Activated T-cell treated with anti-CD3 and anti-CD28 coated beads for 24 hours (primary cell): Measurements from ENCODE around the gene RNU7-1.

Experiments
- DNase-seq: peaks from one replicate; pipeline ENCODE4 v3.0.0-alpha.2; 2020; ENCODE audit warnings: low read depth

Gene RNU7-1

DNA sequence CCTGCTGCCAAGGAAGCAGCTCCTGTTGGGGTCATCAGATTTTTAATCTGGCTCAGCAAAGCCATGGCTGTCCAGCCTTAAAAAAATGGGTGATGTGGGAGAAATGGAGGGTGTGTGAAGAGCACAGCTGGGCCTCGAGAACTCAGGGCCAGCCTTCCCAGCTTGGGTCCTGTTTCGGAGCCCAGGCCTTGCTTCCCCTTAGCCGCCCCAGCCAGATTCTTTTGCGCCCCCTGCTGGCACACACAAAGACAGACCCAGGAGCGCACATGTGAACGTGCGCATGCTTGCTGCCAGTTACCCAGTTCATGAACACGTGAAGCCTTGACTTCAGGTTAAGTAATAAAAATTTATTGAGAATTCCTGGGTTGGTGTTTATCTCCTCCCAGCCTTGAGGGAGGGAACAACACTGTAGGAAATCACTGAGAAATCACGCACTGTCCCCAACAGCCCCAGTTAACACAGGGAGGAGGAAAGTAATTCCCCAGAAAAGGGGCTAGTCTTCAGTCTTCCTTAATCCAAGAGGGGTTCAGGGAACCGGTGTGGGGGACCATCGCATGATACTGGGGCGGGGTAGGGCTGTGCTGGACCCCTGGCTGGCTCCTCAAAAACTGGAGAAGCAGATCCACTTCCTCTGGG, 21.5 kb downstream of the RNU7-1 start:
- peak; percentile 86 for DNase-seq

DNA sequence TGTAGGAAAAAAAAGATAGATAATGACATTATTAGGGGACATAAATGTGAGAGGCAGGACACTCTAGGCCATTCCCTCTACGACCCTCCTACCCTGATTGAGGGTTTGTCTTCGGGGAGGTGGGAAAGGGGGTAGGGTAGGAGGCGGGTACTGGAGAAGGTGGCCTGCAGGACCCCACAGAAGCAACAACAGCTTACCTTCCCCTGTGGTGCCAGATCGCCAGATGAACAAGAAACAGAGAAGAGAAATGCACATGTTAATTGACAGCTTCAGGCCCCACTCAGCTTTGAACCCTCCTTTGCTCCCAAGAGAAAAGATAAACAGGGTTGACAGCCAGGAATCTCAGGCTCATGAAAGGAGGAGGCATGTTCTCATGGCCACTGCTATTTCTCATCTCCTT, 22.1 kb downstream of the RNU7-1 start:
- DNase-seq: no peak

DNA sequence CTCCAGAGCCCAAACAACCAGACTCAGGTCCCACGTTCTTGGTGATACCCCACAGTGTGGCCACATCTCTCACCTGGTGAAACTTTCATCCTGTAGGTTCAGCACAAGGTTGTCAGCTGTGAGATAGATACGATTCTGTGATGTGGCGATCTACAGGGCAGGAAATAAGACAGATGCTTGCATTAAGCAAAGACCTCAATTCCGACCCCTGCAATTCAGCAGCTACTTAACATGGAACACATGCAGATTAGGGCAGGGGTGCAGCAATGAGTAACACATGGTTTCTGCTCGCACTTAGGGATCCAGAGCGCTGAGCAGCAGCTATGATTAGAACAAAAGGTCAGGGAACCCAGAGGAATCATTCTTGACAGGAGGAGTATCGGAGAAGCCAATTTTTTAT, 22.7 kb downstream of the RNU7-1 start:
- no peak for DNase-seq

DNA sequence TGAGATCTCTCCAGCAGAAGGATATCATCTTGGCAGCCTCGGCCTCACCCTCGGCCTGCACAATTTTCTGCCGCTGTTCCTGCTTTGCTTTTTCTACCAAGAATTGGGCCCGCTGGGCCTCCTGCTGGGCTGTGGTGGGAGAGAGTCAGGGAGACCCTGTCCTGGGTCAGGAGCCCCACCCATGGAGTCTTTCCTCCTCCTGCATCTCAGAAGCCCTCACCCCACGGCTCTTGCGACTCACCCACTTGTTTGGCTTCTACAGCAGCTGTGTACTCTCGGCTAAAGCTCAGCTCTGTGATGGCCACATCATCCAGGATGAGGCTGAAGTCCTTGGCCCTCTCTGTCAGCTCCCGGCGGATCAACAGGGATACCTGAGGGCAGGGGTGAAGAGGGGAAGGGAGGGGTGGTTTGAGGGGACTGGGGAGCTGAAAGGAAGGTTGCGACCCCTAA, 24.1 kb downstream of the RNU7-1 start:
- no peak for DNase-seq

- DNase-seq: no peak
Observed at GRCh38 chr12:6968426-6968825, 24.8 kb downstream of the RNU7-1 start.

- DNase-seq: no peak
Observed at GRCh38 chr12:6970096-6970527, 26.5 kb downstream of the RNU7-1 start.

DNA sequence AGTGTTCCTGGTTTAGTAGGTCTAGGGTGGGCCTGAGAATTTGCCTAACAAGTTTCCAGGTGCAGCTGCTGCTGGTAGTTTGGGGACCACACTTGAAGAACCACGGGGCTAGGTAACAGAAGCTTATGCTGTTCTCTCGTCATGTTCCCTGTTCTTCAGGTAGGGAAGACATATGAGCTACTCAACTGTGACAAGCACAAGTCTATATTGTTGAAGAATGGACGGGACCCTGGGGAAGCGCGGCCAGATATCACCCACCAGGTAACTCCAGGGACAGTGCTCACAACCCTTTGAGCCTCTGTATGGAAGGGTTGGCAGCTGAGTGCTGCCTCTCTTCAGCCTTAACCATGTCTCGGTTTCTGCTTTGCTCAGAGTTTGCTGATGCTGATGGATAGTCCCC, 30.6 kb downstream of the RNU7-1 start:
- no peak for DNase-seq

GRCh38 chr12:6975297-6976032, 31.8 kb downstream of the RNU7-1 start:
- DNase-seq: no peak

DNA sequence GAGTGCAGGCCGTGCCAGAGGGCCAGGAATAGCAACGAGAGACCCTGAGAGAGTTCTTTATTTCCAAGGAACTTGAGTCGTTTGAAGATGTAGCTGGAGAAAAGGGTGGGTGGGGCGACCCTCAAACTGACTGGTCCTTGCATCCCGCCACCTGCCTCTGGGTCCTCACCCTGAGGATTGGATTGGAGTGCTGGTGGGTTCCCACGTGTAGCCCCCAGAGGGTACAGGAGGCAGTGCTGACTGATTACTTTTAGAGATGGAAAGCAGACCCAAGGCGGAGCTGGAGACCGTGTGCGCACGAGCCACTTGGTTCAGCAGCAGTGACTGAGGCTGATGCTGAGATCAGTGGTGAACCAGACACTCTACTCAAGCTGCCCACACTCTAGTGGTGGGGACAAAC, 34.0 kb downstream of the RNU7-1 start:
- no peak for DNase-seq

DNA sequence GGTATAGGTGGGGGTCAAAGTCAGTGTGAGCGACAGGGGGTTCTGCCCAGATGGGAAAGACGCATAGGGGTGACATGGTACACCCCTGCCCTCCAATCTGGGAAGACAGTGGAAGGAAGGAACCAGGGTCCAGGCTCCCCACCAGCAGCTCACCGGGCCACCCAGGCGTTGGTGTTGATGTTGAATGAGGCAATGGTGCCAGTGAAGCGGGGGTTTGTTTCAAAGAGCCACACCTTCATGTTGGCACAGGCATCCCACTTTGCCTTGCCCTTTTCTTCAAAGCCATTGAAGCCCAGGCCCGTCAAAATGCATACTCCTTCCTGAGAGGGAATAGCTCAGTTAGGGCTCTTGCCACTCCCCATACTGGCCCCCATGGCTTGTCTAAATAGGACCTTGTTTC, 34.6 kb downstream of the RNU7-1 start:
- DNase-seq: no peak

DNA sequence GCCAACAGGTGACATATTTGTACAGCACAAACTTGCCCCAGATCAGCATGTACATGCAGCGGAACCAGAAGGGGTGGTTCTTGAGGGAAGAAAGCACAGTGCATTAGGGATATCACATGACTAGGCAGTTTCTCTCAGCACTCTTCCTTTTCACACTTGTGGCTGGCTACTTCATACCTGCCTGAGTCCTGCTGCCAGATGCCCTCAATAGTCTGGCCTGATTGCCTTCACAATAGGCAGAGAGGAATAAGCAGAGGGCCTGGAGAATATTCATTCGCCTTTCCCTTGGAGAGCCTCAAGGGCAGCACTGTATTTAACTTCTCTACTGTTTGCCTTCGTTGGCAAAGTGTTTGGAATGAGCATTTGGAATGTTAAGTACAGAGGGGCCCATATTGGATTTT, 35.0 kb downstream of the RNU7-1 start:
- no peak for DNase-seq

- no peak for DNase-seq
Observed at GRCh38 chr12:6979021-6979420, 35.4 kb downstream of the RNU7-1 start.

DNA sequence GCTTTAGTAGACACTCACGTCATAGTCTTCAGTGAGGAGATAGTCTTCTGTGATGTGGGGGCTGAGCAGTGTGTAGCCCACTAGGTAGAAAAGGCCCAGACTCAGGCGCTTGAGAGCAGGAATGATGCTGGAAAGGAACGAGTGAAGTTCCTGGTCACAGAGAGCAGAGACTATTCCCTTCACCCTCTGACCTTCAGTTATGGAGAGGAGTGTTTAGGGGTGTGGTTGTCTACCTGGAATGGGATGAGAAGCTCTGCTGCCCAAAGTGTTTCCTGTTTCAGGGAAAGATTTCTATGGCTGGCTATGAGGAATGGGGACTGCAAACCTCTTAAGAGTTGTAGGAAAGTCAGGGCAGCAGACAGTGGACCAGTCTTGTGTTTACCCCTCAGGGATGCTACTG, 35.8 kb downstream of the RNU7-1 start:
- DNase-seq: no peak

DNA sequence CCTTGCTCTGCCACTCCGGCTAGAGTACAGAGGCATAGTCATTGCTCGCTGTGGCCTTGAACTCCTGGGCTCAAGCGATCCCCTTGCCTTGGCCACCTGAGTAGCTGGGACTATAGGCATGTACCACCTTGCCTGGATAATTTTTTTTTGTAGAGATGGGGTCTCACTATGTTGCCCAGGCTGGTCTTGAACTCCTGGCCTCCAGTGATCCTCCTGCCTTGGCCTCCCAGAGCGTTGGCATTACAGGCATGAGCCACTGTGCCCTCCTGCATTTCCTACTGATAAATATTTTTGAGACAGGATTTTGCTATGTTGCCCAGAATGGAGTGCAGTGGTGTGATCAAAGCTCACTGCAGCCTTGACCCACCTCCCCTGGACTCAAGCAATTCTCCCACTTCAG, 36.5 kb downstream of the RNU7-1 start:
- no peak for DNase-seq

GRCh38 chr12:6980740-6981139, 37.1 kb downstream of the RNU7-1 start:
- no peak for DNase-seq

DNA sequence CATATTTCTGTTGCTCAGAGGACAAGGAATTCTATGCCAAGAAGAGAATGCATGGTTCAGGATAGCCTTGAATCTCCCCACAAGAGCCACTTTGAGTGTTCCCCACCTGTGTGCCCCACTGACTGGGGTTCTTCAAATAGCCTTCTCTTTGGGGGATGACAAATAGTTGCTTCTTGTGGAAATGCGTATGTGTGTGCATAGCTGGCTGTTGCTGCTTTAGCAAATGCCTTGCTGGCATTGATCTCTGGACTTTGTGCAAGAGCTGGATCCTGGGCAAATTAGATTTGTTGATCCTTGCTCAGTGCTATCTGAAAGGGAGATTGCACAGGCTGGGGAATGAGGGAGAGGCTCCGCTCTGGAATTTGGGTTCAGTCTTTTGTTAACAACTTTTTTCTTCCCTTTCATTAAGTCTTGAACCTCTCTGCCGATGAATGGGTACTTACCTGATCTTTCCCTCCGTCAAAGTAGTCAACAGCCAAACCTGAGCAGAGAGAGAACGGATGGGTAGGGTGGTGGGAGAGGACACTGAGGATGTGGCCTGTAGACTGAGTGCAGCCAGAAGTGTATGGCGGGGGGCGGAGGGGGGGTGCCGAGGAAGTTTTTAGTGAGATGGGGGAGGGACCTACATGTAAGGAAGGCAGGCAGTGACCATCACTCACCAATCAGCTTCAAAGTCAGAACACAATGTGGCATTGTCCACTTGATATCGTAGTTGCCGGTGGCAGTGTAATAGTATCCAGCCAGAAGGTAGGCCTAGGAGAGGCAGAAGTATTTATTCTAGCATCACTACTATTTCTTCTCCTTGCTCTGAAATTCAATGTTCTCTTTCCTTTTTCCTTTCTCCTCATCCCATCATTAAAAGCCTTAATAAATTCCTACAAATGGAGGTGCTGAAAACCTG, 37.8 kb downstream of the RNU7-1 start:
- DNase-seq: no peak

DNA sequence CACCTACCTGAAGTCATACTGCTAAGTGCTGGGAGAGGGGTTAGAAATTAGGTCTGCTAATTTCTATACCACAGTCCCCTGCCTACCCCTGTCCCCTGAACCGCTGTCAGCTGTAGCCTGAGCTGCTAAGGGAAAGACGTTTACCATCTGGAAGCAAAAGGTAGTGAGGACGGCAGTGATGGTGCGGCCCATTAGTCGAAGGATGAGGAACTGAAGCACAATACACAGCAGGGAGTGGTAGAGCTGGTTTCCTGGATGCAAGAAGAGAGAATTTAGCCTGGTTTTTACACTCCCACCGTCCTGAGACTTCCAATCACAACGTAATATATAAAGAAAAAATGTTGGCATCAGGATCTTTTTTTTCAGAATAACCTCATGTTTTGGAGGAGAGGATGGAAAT, 38.9 kb downstream of the RNU7-1 start:
- DNase-seq: no peak

- DNase-seq: no peak
Observed at GRCh38 chr12:6987956-6988553, 44.4 kb downstream of the RNU7-1 start.
